ENCODE measurements around the gene MYO10.

DNA sequence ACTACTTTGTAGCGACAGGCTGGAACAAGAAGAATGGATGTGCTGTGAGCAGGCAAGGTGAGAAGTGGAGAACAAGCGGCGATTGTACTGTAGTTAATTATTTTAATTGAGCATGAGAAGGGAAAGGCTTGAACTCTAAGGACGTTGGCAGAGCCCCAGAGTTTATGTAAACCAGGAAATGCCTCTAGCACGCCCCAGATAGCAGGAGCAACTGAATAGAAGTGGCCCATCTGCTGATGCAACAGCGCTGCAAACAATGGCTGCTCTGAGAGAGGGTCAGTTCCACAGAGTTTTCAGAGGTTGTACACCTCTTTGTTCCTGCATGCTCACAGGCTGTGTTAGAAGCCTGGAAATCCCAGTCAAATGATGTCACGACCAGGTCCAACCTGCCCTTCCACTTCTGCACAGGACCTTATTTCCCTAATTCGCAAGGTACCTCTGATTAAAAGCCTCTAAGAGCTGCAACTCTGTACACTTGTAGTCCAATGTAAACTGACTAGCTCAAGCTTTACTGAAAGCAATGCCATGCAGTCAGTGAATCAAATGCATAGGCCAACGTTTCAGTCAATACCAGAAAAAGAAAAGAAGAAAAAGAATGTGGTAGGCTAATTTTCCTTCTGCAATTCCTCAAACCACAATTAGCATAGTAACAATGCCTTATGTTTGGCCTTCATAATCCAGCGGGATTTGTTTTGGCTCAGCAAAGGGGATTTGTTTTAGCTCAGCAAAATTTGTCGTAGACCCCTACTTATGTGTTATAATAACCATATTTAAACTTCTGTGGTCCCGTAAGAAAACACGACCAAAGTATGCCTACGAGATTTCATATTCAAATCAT, 199.7 kb downstream of the MYO10 start:
- TF ChIP-seq, protein P1, sequence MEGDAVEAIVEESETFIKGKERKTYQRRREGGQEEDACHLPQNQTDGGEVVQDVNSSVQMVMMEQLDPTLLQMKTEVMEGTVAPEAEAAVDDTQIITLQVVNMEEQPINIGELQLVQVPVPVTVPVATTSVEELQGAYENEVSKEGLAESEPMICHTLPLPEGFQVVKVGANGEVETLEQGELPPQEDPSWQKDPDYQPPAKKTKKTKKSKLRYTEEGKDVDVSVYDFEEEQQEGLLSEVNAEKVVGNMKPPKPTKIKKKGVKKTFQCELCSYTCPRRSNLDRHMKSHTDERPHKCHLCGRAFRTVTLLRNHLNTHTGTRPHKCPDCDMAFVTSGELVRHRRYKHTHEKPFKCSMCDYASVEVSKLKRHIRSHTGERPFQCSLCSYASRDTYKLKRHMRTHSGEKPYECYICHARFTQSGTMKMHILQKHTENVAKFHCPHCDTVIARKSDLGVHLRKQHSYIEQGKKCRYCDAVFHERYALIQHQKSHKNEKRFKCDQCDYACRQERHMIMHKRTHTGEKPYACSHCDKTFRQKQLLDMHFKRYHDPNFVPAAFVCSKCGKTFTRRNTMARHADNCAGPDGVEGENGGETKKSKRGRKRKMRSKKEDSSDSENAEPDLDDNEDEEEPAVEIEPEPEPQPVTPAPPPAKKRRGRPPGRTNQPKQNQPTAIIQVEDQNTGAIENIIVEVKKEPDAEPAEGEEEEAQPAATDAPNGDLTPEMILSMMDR (IDR thresholded peaks at IDR 0.05), result no peak
- TF ChIP-seq POLR2AphosphoS5 (IDR thresholded peaks at IDR 0.05; ENCODE audit: low read depth, low read length) (no peak), SIN3A (IDR thresholded peaks at IDR 0.05; ENCODE audit: borderline replicate concordance, insufficient read depth, low read depth, low read length) (no peak), TCF7L2 (IDR thresholded peaks at IDR 0.05; ENCODE audit: low read depth, low read length) (no peak)
- TF ChIP-seq, protein P2, sequence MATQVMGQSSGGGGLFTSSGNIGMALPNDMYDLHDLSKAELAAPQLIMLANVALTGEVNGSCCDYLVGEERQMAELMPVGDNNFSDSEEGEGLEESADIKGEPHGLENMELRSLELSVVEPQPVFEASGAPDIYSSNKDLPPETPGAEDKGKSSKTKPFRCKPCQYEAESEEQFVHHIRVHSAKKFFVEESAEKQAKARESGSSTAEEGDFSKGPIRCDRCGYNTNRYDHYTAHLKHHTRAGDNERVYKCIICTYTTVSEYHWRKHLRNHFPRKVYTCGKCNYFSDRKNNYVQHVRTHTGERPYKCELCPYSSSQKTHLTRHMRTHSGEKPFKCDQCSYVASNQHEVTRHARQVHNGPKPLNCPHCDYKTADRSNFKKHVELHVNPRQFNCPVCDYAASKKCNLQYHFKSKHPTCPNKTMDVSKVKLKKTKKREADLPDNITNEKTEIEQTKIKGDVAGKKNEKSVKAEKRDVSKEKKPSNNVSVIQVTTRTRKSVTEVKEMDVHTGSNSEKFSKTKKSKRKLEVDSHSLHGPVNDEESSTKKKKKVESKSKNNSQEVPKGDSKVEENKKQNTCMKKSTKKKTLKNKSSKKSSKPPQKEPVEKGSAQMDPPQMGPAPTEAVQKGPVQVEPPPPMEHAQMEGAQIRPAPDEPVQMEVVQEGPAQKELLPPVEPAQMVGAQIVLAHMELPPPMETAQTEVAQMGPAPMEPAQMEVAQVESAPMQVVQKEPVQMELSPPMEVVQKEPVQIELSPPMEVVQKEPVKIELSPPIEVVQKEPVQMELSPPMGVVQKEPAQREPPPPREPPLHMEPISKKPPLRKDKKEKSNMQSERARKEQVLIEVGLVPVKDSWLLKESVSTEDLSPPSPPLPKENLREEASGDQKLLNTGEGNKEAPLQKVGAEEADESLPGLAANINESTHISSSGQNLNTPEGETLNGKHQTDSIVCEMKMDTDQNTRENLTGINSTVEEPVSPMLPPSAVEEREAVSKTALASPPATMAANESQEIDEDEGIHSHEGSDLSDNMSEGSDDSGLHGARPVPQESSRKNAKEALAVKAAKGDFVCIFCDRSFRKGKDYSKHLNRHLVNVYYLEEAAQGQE (IDR thresholded peaks at IDR 0.05; ENCODE audit: insufficient read depth in 1 of 2, low read depth in 2 of 2, low read length in 1 of 2), result no peak

All from Panc1 (cell line).